HG03442 (cell line): ENCODE data around the gene PHAF1.
A peak's percentile ranks its signal among the peaks of the same experiment; 100 is the strongest.

Experiments used
- ATAC-seq: cut with Tn5 transposase; IDR thresholded peaks from one replicate; pipeline ENCODE4 v1.9.1; 2021; ENCODE audit warnings: mild to moderate bottlenecking, moderate library complexity; ENCODE audit not compliant: unreplicated experiment

PHAF1 gene

GRCh38 chr16:67162506-67163163 lies 52.9 kb downstream of the PHAF1 start:
- no peak for ATAC-seq

- no peak for ATAC-seq
These were observed 53.6 kb downstream of the PHAF1 start for GRCh38 chr16:67163164-67163998.

DNA sequence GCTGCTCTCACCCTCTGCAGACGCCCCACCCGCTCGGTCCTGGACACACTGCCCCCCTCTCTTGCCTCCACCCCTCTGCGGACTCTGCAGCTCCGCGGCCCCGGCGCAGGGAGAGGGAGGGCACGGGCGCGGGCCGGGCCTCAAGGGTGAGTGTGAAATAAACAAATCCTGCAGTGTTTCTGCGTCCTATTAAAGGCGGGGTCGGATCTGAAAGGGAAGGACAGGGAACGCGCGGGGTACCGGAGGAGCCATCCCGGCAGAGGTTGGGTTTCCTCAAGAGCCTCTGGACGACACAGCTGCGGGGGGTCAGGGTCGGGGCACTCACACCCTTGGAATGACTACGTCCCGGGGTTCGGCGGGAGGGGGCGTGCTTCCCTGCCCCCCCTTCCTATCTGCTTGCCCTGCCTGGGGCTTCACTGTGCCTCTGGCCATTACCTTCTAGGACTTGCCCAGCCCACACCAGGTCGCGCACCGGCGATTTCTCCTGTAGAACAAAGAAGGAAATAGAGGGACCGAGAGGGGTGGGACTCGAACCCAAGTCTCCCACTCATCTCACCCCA lies 54.3 kb downstream of the PHAF1 start:
- no peak for ATAC-seq

- no peak for ATAC-seq
These were observed 54.9 kb downstream of the PHAF1 start, which contains the start of gene HSF4 for GRCh38 chr16:67164599-67165061. Gene HSF4 (plus strand): TSS chr16:67164745. CDS start chr16:67164812, 67 bp downstream.

DNA sequence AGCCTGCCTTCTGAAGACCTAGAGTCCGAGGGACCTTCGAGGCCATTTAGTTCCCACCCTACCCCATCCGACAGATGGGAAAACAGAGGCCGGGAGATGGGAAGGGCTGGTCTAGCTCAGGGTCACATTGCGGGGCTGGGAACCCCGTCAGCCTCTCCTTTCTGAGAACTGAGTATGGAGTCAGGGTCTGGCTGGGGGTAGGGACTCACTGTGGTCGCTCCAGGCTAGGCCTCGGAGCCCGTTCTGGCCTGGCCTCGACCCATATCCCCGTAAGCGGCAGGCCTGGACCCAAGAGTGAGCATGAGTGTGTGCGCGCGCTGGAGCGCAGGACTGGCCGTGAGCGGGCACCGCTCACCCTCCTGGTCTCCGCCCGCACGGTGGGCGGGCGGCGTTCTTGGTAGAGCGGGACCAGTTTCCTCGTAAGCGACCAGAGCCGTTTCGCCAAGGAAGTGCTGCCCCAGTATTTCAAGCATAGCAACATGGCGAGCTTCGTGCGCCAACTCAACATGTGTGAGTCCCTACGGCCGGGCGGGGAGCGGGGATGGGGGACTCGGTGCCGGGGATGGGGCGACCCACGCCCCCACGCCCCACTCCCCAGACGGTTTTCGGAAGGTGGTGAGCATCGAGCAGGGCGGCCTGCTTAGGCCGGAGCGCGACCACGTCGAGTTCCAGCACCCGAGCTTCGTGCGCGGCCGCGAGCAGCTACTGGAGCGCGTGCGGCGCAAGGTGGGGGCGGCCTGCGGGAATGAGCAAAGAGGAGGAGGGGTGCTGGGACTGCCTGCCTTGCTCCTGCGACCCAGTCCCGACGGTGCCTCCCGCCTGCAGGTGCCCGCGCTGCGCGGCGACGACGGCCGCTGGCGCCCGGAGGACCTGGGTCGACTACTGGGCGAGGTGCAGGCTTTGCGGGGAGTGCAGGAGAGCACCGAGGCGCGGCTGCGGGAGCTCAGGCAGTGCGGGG lies 55.7 kb downstream of the PHAF1 start:
- no peak for ATAC-seq

DNA sequence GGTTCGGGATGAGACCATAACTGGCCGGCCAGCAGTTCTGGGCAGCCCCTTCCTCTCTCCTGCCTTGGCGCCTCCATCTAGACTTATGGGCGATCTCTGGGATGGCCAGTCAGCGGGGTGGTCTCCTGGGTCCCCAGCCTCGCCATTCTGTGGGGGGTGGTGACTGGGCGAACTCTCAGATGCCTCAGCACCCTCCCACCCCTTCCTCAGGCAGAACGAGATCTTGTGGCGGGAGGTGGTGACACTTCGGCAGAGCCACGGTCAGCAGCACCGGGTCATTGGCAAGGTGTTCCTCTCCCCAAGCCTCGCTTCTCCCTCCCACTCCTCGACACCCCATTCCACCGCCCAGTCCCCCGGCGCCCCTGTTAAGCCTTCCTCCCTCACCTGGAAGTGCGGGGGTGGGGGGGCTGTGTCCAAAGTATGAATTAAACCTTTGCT lies 56.4 kb downstream of the PHAF1 start:
- ATAC-seq = no peak

- ATAC-seq = no peak
These were observed 56.9 kb downstream of the PHAF1 start for GRCh38 chr16:67166598-67167168.

- ATAC-seq = no peak
These were observed 57.8 kb downstream of the PHAF1 start for GRCh38 chr16:67167588-67167987.

GRCh38 chr16:67169011-67169451 lies 59.3 kb downstream of the PHAF1 start:
- no peak for ATAC-seq

DNA sequence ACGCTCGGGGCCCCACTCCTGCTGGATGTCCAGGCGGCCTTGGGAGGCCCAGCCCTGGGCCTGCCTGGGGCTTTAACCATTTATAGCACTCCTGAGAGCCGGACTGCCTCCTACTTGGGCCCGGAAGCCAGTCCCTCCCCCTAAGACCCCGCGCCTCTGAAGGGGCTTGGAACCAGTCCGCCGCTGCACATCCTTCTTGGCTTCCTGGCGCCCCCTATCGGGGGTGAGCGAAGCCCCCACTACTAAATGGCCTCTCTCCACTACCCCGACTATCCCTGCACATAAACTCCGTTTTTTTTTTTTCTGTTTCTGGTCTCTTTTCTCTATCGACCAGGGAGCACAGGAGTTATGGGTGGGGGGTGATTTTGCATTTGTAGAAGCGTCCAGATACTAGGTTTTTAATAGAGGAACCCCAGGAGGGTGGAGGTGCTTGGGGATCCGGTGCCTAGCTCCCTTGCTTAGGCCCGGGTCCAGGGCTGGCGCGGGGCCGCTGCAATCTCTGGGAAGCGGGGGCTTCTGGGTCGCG lies 60.0 kb downstream of the PHAF1 start:
- no peak for ATAC-seq

DNA sequence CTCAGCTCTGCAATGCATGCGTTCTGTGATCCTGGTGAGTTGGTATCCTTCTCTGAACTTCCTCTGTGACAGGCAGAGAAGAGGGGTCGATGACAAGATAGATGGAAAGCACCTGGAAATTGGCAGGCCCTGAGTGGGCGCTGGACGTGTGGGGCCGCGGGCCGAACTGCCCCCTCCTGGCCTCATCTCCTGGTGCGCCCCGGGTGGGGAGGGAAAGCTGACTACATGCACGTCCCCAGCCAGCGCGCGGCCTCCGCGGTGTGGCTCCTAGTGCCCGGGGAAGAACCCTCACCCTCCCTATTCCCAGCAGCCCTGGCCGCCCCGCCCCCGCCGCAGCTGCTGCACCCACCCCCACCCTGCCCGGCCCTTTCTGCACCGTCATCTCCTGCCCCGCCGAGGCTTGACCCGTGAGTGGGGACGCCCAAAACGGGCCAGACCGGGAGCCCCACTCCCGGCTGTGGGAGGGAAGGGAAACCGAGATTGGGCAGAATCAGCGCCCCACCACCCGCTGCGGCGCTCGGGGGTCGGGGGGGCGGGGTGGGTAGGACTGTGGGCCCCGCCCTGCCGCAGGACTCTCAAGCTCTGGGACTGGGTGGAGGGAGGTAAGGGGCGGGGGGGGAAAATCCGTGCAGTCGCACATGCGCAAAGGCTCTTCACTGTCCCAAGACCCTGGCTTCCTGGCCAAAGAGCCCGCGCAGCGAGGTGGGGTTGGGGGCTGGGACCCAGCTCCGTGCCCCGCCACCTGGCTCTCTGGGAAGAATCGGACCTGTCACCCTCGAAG lies 60.6 kb downstream of the PHAF1 start, which contains the start of gene NOL3:
NOL3 (plus strand) TSS at position 371 of the 781 bp plus-strand sequence.
- ATAC-seq = peak; percentile 46

DNA sequence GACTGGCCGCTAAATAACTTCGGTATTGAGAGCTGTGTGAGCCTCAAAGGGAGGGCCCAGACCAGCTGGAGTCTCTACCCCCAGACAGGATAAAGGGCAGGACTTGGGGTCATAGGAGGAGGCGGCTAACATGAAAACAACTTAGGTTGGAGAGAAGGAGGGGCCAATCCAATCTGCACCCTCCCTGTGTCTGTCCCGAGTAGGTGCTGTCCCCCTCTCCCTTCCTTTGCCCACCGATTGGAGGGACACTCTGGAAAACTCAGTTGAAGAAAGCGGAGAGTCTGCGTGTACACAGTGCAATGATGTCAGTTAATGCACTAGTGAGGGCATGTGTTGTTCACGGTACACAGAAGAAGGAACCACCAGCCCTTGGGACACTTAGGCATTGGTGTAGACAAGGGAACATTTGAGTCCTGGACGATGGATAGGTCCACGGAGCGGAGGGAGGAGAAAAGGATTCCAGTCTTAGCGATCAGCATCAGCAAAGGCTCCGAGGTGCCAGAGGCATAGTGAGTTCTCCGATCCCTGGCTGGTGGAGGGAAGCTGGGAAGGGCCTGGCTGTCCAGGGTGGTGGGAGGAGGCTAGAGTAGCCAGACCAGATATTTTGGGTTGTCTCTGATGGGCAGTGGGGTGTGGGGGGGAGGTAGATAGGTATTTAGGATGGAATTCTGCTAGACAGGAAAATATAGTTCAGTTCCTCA lies 61.4 kb downstream of the PHAF1 start:
- ATAC-seq = peak; percentile 5

GRCh38 chr16:67173323-67173722 lies 63.6 kb downstream of the PHAF1 start:
- no peak for ATAC-seq

GRCh38 chr16:67173808-67174705 lies 64.3 kb downstream of the PHAF1 start:
- ATAC-seq = peak; percentile 26

DNA sequence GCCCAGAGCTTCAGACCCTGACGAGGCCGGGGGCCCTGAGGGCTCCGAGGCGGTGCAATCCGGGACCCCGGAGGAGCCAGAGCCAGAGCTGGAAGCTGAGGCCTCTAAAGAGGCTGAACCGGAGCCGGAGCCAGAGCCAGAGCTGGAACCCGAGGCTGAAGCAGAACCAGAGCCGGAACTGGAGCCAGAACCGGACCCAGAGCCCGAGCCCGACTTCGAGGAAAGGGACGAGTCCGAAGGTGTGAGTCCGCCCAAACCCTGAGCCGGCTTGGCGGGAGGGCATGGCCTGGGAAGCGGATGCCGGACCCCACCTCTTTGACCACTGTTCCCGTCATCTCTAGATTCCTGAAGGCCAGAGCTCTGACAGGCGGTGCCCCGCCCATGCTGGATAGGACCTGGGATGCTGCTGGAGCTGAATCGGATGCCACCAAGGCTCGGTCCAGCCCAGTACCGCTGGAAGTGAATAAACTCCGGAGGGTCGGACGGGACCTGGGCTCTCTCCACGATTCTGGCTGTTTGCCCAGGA lies 65.0 kb downstream of the PHAF1 start:
- ATAC-seq = no peak

DNA sequence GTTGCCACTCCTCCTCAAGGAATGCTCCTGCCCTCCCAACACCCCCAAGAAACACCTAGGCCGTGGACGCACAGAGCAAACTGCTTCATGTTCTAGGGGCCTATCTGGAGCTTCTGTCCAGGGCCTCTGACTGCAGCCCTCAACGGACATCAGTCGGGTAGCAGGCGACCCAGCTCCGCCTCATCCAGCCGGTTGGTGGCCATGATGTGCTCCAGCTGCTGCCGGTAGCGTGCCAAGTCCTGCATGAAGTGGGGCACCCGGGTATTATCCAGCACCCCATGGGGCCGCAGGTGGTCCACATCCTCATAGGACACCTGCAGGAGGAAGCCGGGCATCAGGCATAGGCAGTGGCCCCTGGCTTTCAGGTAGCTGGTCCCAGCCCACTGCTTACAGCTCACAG lies 66.9 kb downstream of the PHAF1 start:
- no peak for ATAC-seq
